ENCODE results near the gene VPS45.
"Not testable (repeated sequence)": the region's sequence is repeated elsewhere in the genome, so short reads cannot be mapped to it uniquely, and the experiment has no call there.

DNA sequence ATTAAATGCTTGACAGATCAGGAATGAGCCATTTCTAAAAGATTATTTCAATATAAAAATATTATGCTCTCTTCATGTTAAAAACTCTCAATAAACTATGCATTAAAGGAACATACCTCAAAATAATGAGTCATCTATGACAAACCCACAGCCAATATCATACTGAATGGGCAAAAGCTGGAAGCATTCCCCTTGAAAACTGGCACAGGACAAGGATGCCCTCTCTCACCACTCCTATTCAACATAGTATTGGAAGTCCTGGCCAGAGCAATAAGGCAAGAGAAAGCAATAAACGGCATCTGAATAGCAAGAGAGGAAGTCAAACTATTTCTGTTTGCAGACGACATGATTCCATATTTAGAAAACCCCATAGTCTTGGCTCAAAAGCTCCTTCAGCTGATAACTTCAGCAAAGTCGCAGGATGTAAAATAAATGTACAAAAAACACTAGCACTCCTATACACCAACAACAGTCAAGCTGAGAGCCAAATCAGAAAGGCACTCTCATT lies 15.6 kb upstream of the VPS45 start:
- TF ChIP-seq, protein P1, sequence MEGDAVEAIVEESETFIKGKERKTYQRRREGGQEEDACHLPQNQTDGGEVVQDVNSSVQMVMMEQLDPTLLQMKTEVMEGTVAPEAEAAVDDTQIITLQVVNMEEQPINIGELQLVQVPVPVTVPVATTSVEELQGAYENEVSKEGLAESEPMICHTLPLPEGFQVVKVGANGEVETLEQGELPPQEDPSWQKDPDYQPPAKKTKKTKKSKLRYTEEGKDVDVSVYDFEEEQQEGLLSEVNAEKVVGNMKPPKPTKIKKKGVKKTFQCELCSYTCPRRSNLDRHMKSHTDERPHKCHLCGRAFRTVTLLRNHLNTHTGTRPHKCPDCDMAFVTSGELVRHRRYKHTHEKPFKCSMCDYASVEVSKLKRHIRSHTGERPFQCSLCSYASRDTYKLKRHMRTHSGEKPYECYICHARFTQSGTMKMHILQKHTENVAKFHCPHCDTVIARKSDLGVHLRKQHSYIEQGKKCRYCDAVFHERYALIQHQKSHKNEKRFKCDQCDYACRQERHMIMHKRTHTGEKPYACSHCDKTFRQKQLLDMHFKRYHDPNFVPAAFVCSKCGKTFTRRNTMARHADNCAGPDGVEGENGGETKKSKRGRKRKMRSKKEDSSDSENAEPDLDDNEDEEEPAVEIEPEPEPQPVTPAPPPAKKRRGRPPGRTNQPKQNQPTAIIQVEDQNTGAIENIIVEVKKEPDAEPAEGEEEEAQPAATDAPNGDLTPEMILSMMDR (IDR thresholded peaks at IDR 0.05): not testable (repeated sequence)
- TF ChIP-seq POLR2A (IDR thresholded peaks at IDR 0.05): not testable (repeated sequence)

All from lower leg skin (tissue), 3 donors.